B cell (primary cell): Measurements from ENCODE around the gene NTN3. TPM values are rescaled to one million over a fixed set of nuclear protein-coding genes. Genes with fewer than 3 reads are reported as not detected.

Experiments used
- ATAC-seq: fragments of 200-7000 bp; cut with Tn5 transposase; one replicate; pipeline ENCODE4 v1.10.0; 2021; ENCODE audit warnings: low read depth, mild to moderate bottlenecking, moderate number of reproducible peaks, moderate library complexity
- CTCF ChIA-PET: fragments of 350-600 bp; sonication (Branson Sonifier 250); formaldehyde crosslinking; loops from one replicate; lab custom pipeline; 2021; ENCODE audit warnings: antibody characterized with exemption, inconsistent platforms; lab: Charles Lee
- POLR2A ChIA-PET: fragments of 350-600 bp; sonication (Branson Sonifier 250); formaldehyde crosslinking; loops from one replicate; lab custom pipeline; 2021; ENCODE audit warnings: antibody characterized with exemption; lab: Charles Lee
- DNase-seq: peaks from one replicate; pipeline ENCODE4 v3.0.0; 2013
- H2AFZ ChIP-seq: 2 replicates; pipeline ENCODE4 v1.6.1; 2012; ENCODE audit warnings: mild to moderate bottlenecking, low read depth, low read length; ENCODE audit not compliant: insufficient read depth, poor library complexity, severe bottlenecking
- H3K27ac ChIP-seq, 2 donors: 1 replicate in 1 of 2; 2 replicates in 1 of 2; pipeline ENCODE4 v1.5.1; 2012 to 2013; ENCODE audit warnings: low read length in 2 of 2, mild to moderate bottlenecking in 2 of 2, moderate library complexity in 1 of 2
- H3K27me3 ChIP-seq, 4 experiments: fragments of 200-600 bp in 1 of 4; sonication (generic) in 1 of 4; replicated peaks in 1 of 4; 1 replicate in 2 of 4; 2 replicates in 2 of 4; pipeline versions ENCODE4 v1.6.1 to v1.7.0; 2013 to 2016; ENCODE audit warnings: low read length in 3 of 4, mild to moderate bottlenecking in 2 of 4, mixed read lengths in 1 of 4, moderate library complexity in 1 of 4; ENCODE audit not compliant: insufficient read depth in 4 of 4, control insufficient read depth in 3 of 4; ENCODE audit errors: control extremely low read depth in 1 of 4
- H3K36me3 ChIP-seq, 2 experiments: replicated peaks in 1 of 2; 1 replicate in 1 of 2; 2 replicates in 1 of 2; pipeline versions ENCODE4 v1.6.1 to v1.7.1; 2013; ENCODE audit warnings: low read length in 1 of 2; ENCODE audit not compliant: insufficient read depth in 2 of 2, control insufficient read depth in 1 of 2; ENCODE audit errors: control extremely low read depth in 1 of 2, extremely low read depth in 1 of 2
- H3K4me1 ChIP-seq, 2 donors: fragments of 200-600 bp in 1 of 2; sonication (generic) in 1 of 2; 1 replicate in 1 of 2; 2 replicates in 1 of 2; pipeline versions ENCODE4 v1.5.1 to v1.6.1; 2013 to 2017; ENCODE audit warnings: low read length in 2 of 2; ENCODE audit not compliant: control insufficient read depth in 2 of 2, insufficient read depth in 2 of 2
- H3K4me2 ChIP-seq: replicated peaks from 2 replicates; pipeline ENCODE3; 2012; ENCODE audit warnings: mild to moderate bottlenecking, low read depth, low read length; ENCODE audit not compliant: poor library complexity, severe bottlenecking
- H3K4me3 ChIP-seq, 5 experiments: fragments of 200-600 bp in 1 of 5; sonication (generic) in 1 of 5; 1 replicate in 3 of 5; 2 replicates in 2 of 5; pipeline versions ENCODE4 v1.5.1 to v1.7.0; 2011 to 2016; ENCODE audit warnings: low read length in 4 of 5, mild to moderate bottlenecking in 4 of 5, low read depth in 2 of 5, control low read depth in 1 of 5, moderate library complexity in 1 of 5; ENCODE audit not compliant: insufficient read depth in 1 of 5; ENCODE audit errors: control extremely low read depth in 1 of 5, extremely low read depth in 1 of 5
- H3K79me2 ChIP-seq: fragments of 200-600 bp; sonication (generic); one replicate; pipeline ENCODE4 v1.6.0; 2016; ENCODE audit warnings: low read length; ENCODE audit not compliant: control insufficient read depth, insufficient read depth
- H3K9ac ChIP-seq: fragments of 200-600 bp; sonication (generic); 2 replicates; pipeline ENCODE4 v1.6.1; 2017; ENCODE audit warnings: mild to moderate bottlenecking, low read length, moderate library complexity
- H3K9me3 ChIP-seq, 3 donors: one replicate each; pipeline versions ENCODE4 v1.6.1 to v1.7.1; 2013; ENCODE audit warnings: low read length in 2 of 3; ENCODE audit not compliant: control insufficient read depth in 2 of 3, insufficient read depth in 1 of 3; ENCODE audit errors: control extremely low read depth in 1 of 3
- H4K20me1 ChIP-seq: 2 replicates; pipeline ENCODE4 v1.6.0; 2012; ENCODE audit warnings: mild to moderate bottlenecking, low read length; ENCODE audit not compliant: insufficient read depth, control insufficient read depth, poor library complexity, severe bottlenecking
- H3K27ac Mint-ChIP-seq: one replicate; pipeline ENCODE4 v1.8.0; 2021; ENCODE audit warnings: mixed read lengths
- H3K27me3 Mint-ChIP-seq: one replicate; pipeline ENCODE4 v1.8.0; 2021; ENCODE audit warnings: mixed read lengths
- H3K4me1 Mint-ChIP-seq: one replicate; pipeline ENCODE4 v1.8.0; 2021; ENCODE audit warnings: mixed read lengths
- H3K4me3 Mint-ChIP-seq: one replicate; pipeline ENCODE4 v1.8.0; 2021; ENCODE audit warnings: mixed read lengths
- H3K9me3 Mint-ChIP-seq: one replicate; pipeline ENCODE4 v1.8.0; 2022; ENCODE audit warnings: mixed read lengths; ENCODE audit not compliant: insufficient read depth
- CTCF ChIP-seq: fragments of 200-600 bp; IDR thresholded peaks from one replicate; pipeline ENCODE4 v1.8.0; 2022; ENCODE audit warnings: antibody characterized with exemption, mild to moderate bottlenecking
- EZH2 ChIP-seq: IDR thresholded peaks from 2 replicates; pipeline ENCODE4 v1.6.1; 2012; ENCODE audit warnings: borderline replicate concordance, low read depth, mild to moderate bottlenecking, moderate library complexity, low read length; ENCODE audit not compliant: insufficient read depth, poor library complexity, severe bottlenecking
- WGBS: methylation state at CpG from one replicate; pipeline ENCODE4 v1.1.5; 2013; ENCODE audit warnings: missing lambda C conversion rate; ENCODE audit not compliant: insufficient coverage; 5-methylcytosine and 5-hydroxymethylcytosine counted together
- intact Hi-C: fragments of 100-400 bp; cut with micrococcal nuclease; formaldehyde crosslinking; loops from one replicate; pipeline ENCODE4 v1.10.0; 2022
- polyA plus RNA-seq: library from polyadenylated mRNA; depleted of rRNA; stranded (reverse); fragments of >200 nt; gene quantifications from 2 replicates; pipeline ENCODE4 v1.2.3, GENCODE V29; 2012
- total RNA-seq, 2 donors: library from RNA; stranded (reverse); fragments of 120-200 nt in 1 of 2; gene quantifications; 1 replicate in 1 of 2; 2 replicates in 1 of 2; pipeline versions ENCODE4 v1.2.3 to v1.2.4, GENCODE V29; 2013 to 2022

Gene NTN3
- total and polyA plus RNA-seq, 2 donors (not counting 1 experiment from before 2014, with no cell fraction given) = not detected

- H4K20me1 ChIP-seq = no peaks in the 10 kb centered on the region
- H2AFZ ChIP-seq = no peak overlapping the region
- peak overlapping the region; percentile 26 for H3K4me2 ChIP-seq
- Mint-ChIP-seq H3K4me1 (peaks cover 11% of the 10 kb centered on the region), H3K27ac (no peak overlapping the region), H3K27me3 (no peaks in the 10 kb centered on the region), H3K4me3 (no peak overlapping the region), H3K9me3 (no peaks in the 10 kb centered on the region)
- DNase-seq (peak; percentile 86), ATAC-seq (peak; percentile 97)
- H3K79me2 ChIP-seq = peaks cover 22% of the 10 kb centered on the region
- TF ChIP-seq EZH2 (no peak), CTCF (peak; percentile 99)
- intact Hi-C loops = loop anchor here (10.0 kb wide), 1 partner anchor 476 kb away; the partner anchor contains the start of gene NHERF2
- no peaks in the 10 kb centered on the region for H3K9me3 ChIP-seq
- 51% methylated on average over 21 of the region's 23 CpGs for WGBS
- peaks cover 0 to 4% of the 10 kb centered on the region in 2 experiments for H3K36me3 ChIP-seq
- H3K4me1 ChIP-seq = peaks cover 0 to 8% of the 10 kb centered on the region in 2 donors
- CTCF ChIA-PET = interaction anchor here (0.6 to 3.0 kb wide), 25 partner anchors 9 to 501 kb away, joined by 3 to 41 read pairs (median 5); partner anchors contain the start of genes ABCA3, AMDHD2, ATP6V0C and CEMP1
- no peak overlapping the region for H3K27ac ChIP-seq
- no peak overlapping the region for H3K4me3 ChIP-seq
- H3K27me3 ChIP-seq = no peaks in the 10 kb centered on the region
- H3K9ac ChIP-seq = no peak overlapping the region
- POLR2A ChIA-PET = interaction anchor here (1.3 kb wide), 1 partner anchor 307 kb away, joined by 3 read pairs; no protein-coding TSS in a partner anchor
Observed at GRCh38 chr16:2500918-2501750, 30.0 kb downstream of the NTN3 start.
